Heart right ventricle (tissue), 16 donors: ENCODE measurements around the gene NF2. TPM values are rescaled to one million over a fixed set of nuclear protein-coding genes. Genes with fewer than 3 reads are reported as not detected.

Experiments used
- ATAC-seq, 8 donors: fragments of 200-7000 bp; cut with Tn5 transposase; one replicate each; pipeline ENCODE4 v1.9.1; 2020; ENCODE audit warnings: mild to moderate bottlenecking in 8 of 8, moderate library complexity in 8 of 8, moderate number of reproducible peaks in 1 of 8
- DNase-seq, 2 donors: peaks; one replicate each; pipeline ENCODE4 v3.0.0-alpha.2; 2020
- H3K27ac ChIP-seq, 10 donors: fragments of 200-600 bp; sonication (generic) in 2 of 10; one replicate each; pipeline versions ENCODE4 v1.5.0 to v1.8.0; 2020 to 2022; ENCODE audit warnings: mild to moderate bottlenecking in 3 of 10
- H3K27me3 ChIP-seq, 7 donors: fragments of 200-600 bp; one replicate each; pipeline ENCODE4 v1.8.0; 2021 to 2022; ENCODE audit warnings: mild to moderate bottlenecking in 2 of 7
- H3K36me3 ChIP-seq, 9 donors: fragments of 200-600 bp; sonication (generic) in 1 of 9; one replicate each; pipeline versions ENCODE4 v1.5.0 to v1.8.0; 2020 to 2022; ENCODE audit warnings: mild to moderate bottlenecking in 2 of 9
- H3K4me1 ChIP-seq, 9 donors: fragments of 200-600 bp; sonication (generic) in 1 of 9; one replicate each; pipeline versions ENCODE4 v1.5.0 to v1.8.0; 2020 to 2022; ENCODE audit warnings: mild to moderate bottlenecking in 4 of 9
- H3K4me3 ChIP-seq, 10 donors: fragments of 200-600 bp; sonication (generic) in 2 of 10; one replicate each; pipeline versions ENCODE4 v1.5.0 to v1.8.0; 2020 to 2022; ENCODE audit warnings: mild to moderate bottlenecking in 7 of 10, moderate library complexity in 2 of 10
- H3K9me3 ChIP-seq, 11 donors: fragments of 200-600 bp in 10 of 11; sonication (generic) in 2 of 11; one replicate each; pipeline versions ENCODE4 v1.5.0 to v1.8.0; 2013 to 2022; ENCODE audit warnings: mild to moderate bottlenecking in 2 of 11, control low read depth in 1 of 11, moderate library complexity in 1 of 11
- CTCF ChIP-seq, 9 donors: fragments of 200-600 bp; sonication (generic) in 2 of 9; IDR thresholded peaks; one replicate each; pipeline versions ENCODE4 v1.5.0 to v1.8.0; 2021 to 2022; ENCODE audit warnings: antibody characterized with exemption in 9 of 9, mild to moderate bottlenecking in 5 of 9, moderate library complexity in 1 of 9
- WGBS, 2 donors: extraction: QIAGEN DNeasy Blood & Tissue Kit; methylation state at CpG; one replicate each; pipeline ENCODE4 v1.1.7; 2013; ENCODE audit warnings: inconsistent platforms in 1 of 2; 5-methylcytosine and 5-hydroxymethylcytosine counted together
- intact Hi-C, 10 donors: fragments of 100-400 bp; cut with DNase I; formaldehyde crosslinking; loops; one replicate each; pipeline versions ENCODE4 v1.11.1 to v1.14.2; 2022
- polyA plus RNA-seq, 2 donors: library from polyadenylated mRNA; stranded (reverse); fragments of 200-250 nt; gene quantifications; one replicate each; pipeline ENCODE4 v1.2.3, GENCODE V29; 2013
- total RNA-seq, 10 donors: library from RNA; stranded (reverse); fragmentation: NEBNext Ultra II Directional in 3 of 10; extraction: Animal tissue kit (Norgen Biotek cat#: 25700) in 3 of 10; gene quantifications; one replicate each; pipeline versions ENCODE4 v1.2.1 to v1.2.4, GENCODE V29; 2021 to 2023
- donor health status: Arrhythmogenic right ventricular cardiomyopathy.
- donor health status: ischemic (EF 13 %, LVEDD 7.1; RV severe dilation, severe dysfunction).
- donor health status: healthy with polysubstance abuse.
- donor health status: DM: no; HTN: yes; CAD: no.
- donor health status: DM: no; HTN: no; CAD: no.
- donor health status: ischemic (EF 25% LVEDD 6.9; RV normal size, moderate dysfunction).
- donor health status: ischemic (EF 25% LVEDD 5.7; RV mildly dilated, moderate dysfunction).
- donor health status: healthy.
- donor health status: DM: yes; HTN: yes; CAD: no.
- donor health status: Ischemic cardiomyopathy.
- donor health status: ischemic (EF 35%, LVEDD 5.7; RV mildly dilated, moderate dysfunction).
- donor health status: nonischemic (EF 11% LVEDD 7.7; RV severe dilation, severe dysfunction).
- donor health status: DM: yes; HTN: yes; CAD: no.
- donor health status: PGD.
- donor health status: ischemic (EF 29% LVEDD 5.4; RV normal size, mild dysfunction).
- donor health status: nonischemic (EF 23%, LVEDD 6.1; RV moderate dilation, normal function).

The NF2 gene
- total and polyA plus RNA-seq, 12 donors = 9.7 to 59.4 (median 43.8) TPM

- peaks cover 0 to 11% (median 0%) of the 10 kb centered on the region in 9 donors for H3K4me1 ChIP-seq
- DNase-seq = peak in 1 of 2 donors; percentile 38
- TF ChIP-seq CTCF (IDR thresholded peaks at IDR 0.05) = no peak
- H3K4me3 ChIP-seq = no peak overlapping the region
- peak in 5 of 8 donors; percentile 58 to 81 (median 64) for ATAC-seq
- no peaks in the 10 kb centered on the region for H3K9me3 ChIP-seq
- H3K27me3 ChIP-seq = no peaks in the 10 kb centered on the region
- intact Hi-C loops = no loop called here
- H3K27ac ChIP-seq = no peak overlapping the region
- peaks cover 0 to 89% (median 7%) of the 10 kb centered on the region in 9 donors for H3K36me3 ChIP-seq
- WGBS, 2 donors = 86 to 90% methylated on average over 22 of the region's 22 CpGs
These were observed 134.1 kb downstream of the NF2 start for GRCh38 chr22:29737251-29738117.

GRCh38 chr22:29738118-29738815 is 134.8 kb downstream of the NF2 start:
- Histone ChIP-seq H3K4me3 (no peak overlapping the region), H3K9me3 (no peaks in the 10 kb centered on the region), H3K36me3 (peaks cover 0 to 91% (median 10%) of the 10 kb centered on the region in 9 donors), H3K27me3 (no peaks in the 10 kb centered on the region), H3K27ac (no peak overlapping the region), H3K4me1 (peaks cover 0 to 11% (median 0%) of the 10 kb centered on the region in 9 donors)
- TF ChIP-seq CTCF (IDR thresholded peaks at IDR 0.05) = no peak
- WGBS, 2 donors = 88 to 97% methylated on average over 15 of the region's 15 CpGs
- intact Hi-C loops = no loop called here
- ATAC-seq (peak in 1 of 8 donors; percentile 21), DNase-seq (no peak)

GRCh38 chr22:29739346-29739875 is 136.0 kb downstream of the NF2 start:
- H3K4me3 ChIP-seq = no peak overlapping the region
- intact Hi-C loops = no loop called here
- H3K4me1 ChIP-seq = peaks cover 0 to 5% (median 0%) of the 10 kb centered on the region in 9 donors
- ATAC-seq (no peak), DNase-seq (no peak)
- peaks cover 0 to 90% (median 10%) of the 10 kb centered on the region in 9 donors for H3K36me3 ChIP-seq
- no peak for TF ChIP-seq CTCF (IDR thresholded peaks at IDR 0.05)
- no peak overlapping the region for H3K27ac ChIP-seq
- H3K9me3 ChIP-seq = no peaks in the 10 kb centered on the region
- WGBS, 2 donors = 92 to 93% methylated on average over 17 of the region's 17 CpGs
- no peaks in the 10 kb centered on the region for H3K27me3 ChIP-seq

- H3K4me1 ChIP-seq = peaks cover 0 to 5% (median 0%) of the 10 kb centered on the region in 9 donors
- H3K4me3 ChIP-seq = no peak overlapping the region
- ATAC-seq (no peak), DNase-seq (no peak)
- no peak for TF ChIP-seq CTCF (IDR thresholded peaks at IDR 0.05)
- no peaks in the 10 kb centered on the region for H3K9me3 ChIP-seq
- H3K27me3 ChIP-seq = no peaks in the 10 kb centered on the region
- WGBS, 2 donors = 94% methylated on average over 5 of the region's 5 CpGs
- H3K36me3 ChIP-seq = peaks cover 0 to 90% (median 10%) of the 10 kb centered on the region in 9 donors
- intact Hi-C loops = no loop called here
- no peak overlapping the region for H3K27ac ChIP-seq
These were observed 136.8 kb downstream of the NF2 start for GRCh38 chr22:29740216-29740615.
